Inflammatory macrophage (primary cell): ENCODE measurements around the gene METAP2.

Source experiments
- DNase-seq, 2 donors: peaks; one replicate each; pipeline ENCODE4 v3.0.0-alpha.2; 2020 to 2022

METAP2 gene

DNA sequence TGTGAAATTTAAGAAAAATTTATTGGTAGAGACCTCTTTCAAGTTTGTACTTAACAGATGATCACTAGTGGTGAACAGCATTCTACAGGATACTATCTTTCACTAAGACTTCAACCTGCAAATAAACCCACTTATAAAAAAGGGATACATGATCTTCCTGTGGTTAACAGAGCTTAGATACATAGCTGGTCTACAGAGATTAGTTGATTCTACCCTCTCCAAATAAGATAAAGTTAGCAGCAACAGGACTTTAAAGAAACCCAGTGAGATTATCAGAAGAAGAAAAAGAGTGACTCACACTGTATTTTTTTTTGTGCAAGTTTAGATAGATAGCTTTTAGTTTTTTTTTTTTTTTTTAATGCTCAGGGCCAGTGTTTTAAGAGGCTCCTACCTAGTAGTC, 42.8 kb downstream of the METAP2 start:
- no peak for DNase-seq

DNA sequence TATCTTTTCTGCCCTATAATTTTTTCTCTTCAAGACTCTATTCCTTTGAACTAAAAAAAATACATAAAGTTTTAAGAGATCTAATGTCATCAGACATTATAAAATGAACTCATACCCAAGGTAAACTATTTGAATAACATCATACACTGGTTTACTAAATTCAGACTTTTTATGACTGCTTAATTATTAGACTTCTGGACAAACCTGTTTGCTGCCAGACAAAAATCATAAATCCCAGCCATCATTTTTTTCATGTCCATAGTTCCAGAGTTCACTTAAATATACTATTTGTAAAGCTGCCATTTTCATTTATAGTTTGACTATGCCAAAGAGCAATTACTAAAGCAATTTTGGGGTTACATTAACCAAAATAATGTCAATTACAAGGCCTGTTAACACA, 43.3 kb downstream of the METAP2 start:
- DNase-seq: no peak

- no peak for DNase-seq
Observed at GRCh38 chr12:95518944-95519343, 45.0 kb downstream of the METAP2 start.

- no peak for DNase-seq
Observed at GRCh38 chr12:95520816-95521215, 46.9 kb downstream of the METAP2 start.

DNA sequence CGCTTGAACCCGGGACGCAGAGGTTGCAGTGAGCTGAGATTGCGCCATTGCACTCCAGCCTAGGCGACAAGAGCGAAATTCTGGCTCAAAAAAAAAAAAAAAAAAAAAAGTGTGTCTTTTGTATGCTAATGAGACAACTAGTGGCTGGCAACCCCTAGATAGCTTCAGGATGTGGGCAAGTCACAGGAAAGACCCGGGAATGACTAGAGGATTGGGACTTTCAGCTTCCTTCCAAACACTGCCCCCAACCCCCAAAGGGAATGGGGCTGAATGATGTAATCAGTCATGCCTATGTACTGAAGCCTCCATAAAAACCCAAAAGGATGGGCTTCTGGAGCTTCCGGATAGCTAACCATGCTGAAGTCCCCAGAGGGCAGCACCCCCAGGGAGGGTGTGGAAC, 48.7 kb downstream of the METAP2 start:
- no peak for DNase-seq

DNA sequence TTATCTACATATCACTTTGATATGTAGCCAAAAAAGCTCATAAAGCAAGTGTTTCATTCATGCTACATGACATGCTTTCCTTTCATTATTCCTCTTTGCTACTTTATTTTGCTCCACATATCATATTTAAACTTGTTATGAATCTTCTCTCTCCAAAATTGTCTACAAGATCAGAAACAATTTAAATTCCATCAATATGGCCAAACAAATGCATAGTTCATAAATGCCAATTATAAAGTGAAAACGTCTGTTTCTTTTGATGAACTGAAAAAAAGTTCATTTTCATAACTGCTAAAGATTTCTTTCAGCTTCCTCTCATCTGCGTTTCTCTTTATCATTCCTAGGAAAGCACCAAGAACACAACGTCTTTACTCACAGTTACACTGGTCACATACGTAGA, 54.5 kb downstream of the METAP2 start:
- DNase-seq: no peak

DNA sequence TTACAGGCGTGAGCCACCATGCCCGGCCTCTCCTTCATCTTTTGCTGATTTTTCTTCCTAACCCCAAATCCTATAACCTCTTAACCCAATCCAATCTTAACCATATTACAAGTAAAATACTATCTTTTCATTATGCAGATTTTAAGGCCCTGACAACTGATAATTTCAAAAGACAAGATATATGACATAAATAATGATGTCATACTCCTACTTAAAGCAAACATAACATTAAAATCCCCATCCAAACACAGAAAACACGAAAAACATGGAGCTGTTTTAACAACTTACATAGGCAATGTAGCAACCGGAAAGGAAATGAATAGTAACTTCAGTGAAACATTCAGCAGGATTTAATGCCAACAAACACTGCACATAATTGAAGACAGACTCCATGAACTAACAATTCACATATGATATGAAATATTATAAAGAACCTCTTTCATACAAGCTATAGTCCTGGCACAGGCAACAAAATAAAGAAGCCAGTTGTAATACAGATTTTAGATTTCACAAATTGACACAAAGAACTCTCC, 55.8 kb downstream of the METAP2 start:
- no peak for DNase-seq

GRCh38 chr12:95532851-95533250, 58.9 kb downstream of the METAP2 start:
- DNase-seq: no peak

GRCh38 chr12:95533985-95534384, 60.0 kb downstream of the METAP2 start:
- no peak for DNase-seq

GRCh38 chr12:95538006-95538405, 64.1 kb downstream of the METAP2 start:
- DNase-seq: no peak

DNA sequence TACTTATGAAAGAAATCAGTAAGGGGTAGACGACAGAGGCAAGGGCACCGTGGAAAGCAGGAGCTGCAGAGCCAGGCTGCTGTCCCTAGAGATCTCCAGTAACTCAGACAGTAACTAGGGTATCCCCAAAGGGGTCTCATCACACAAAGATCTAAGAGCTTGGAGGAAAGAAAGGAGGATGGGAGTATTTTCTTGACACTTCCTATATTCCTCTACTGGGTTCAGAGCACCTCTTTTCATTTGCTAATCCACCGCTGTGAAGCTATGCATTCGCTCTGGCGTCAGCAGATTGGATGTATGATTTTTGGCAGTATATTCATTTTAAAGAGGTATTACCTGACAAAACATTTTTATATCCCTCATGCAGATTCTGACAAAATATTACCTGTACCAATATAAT, 64.7 kb downstream of the METAP2 start:
- DNase-seq: no peak

- DNase-seq: no peak
Observed at GRCh38 chr12:95541436-95541835, 67.5 kb downstream of the METAP2 start.

- DNase-seq: no peak
Observed at GRCh38 chr12:95543305-95543704, 69.4 kb downstream of the METAP2 start.

- DNase-seq: no peak
Observed at GRCh38 chr12:95544756-95545155, 70.8 kb downstream of the METAP2 start.

DNA sequence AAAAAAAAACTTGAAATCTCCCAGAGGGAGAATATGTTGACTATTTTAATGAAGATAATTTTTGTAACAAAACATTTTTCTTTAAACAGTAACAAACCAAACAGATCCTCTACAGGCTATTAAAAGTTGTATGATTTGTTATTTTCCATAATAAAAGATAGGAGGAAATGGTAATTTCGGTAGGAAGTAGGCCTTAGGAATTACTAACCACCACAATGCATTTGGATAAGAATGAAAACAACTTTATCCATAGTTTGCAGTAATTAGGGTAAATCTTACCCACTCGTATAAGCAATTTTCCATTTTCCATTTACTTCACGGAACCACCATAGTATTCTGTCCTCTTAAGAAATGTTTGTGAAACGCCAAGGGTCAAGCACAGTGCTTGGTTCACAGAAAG, 71.4 kb downstream of the METAP2 start:
- DNase-seq: no peak

GRCh38 chr12:95545731-95546490, 72.0 kb downstream of the METAP2 start:
- no peak for DNase-seq

DNA sequence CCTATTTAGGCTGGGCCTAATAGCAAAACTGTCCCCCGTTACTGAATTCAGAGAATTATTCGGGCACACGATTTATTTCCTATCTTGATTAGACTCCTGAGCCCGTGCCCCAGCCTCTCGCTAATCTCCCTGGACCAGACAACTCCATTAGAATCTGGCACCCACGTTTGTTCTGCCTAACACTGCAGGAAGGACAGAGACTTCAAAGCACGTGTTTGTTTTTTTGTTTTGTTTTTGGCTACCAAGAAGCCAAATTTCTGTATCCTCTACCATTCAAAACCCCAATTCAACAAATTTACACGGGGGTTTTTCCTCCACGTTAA, 72.5 kb downstream of the METAP2 start:
- no peak for DNase-seq

- no peak for DNase-seq
Observed at GRCh38 chr12:95547522-95548055, 73.6 kb downstream of the METAP2 start.

GRCh38 chr12:95548056-95548538, 74.1 kb downstream of the METAP2 start:
- DNase-seq: no peak

DNA sequence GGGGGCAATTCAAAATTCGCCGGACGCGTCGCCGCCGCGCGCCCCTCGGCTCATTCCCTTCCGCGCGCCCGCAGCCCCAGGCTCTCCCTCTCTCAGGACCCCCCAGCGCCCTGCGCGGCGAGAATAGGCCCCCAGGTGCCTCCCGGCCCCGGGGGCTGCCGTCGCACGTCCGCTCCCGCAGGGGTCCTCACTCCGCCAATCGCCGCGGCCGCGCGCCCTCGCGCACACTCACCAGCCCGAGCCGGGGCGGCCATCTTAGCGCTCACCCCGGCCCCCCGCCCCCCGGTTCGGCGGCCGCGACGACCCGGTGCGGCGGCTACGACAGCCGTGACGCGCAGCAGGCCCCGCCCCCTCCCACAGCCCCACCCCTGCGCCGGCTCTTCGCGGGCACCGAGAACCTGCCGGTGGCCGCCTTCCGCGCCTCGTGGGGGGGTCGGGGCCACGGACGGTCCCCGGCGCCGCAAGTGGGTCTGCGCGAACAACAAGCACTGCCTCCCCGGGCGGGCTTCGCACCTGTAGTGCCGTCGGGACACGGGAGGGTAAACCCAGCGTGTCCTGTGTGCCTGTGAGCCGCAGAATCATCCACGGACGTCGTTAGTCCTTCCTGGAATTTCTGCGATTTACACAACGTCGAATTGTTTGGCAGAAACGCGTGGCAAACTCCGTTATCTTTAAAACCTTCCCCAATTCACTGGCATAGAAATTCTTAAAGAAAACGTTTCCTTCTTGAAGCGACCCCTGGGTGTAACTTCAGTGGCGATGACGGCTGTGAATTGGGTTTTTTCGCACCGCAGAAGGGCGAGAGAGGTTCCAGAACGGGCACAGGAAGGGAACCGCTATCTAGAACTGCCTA, 74.8 kb downstream of the METAP2 start:
- no peak for DNase-seq

DNA sequence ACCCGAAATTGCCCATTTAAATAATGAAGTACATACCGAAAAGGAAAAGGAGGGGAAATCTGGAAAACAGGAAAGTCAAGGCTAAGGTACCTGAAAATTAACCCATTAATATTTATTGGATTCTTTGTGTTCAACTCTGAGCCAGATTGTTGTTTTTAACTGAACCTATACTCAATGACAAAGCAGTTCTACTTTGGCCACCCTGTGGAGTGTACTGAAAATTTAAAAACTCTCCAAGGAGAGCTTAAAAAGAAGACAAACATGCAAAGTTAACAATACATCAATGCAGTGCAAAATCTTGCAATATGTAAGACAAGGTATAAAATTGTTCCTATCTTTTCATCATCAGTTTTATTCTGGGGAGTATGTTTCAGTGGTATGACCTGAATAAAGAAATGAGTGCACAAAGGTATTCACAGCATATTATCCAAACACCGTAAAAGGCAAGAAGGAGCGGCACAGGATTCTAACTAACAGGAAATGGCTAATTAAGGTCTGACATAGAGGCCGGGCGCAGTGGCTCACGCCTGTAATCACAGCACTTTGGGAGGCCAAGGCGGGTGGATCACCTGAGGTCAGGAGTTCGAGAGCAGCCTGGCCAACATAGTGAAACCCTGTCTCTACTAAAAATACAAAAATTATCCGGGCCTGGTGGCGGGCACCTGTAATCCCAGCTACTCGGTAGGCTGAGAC, 75.6 kb downstream of the METAP2 start:
- DNase-seq: no peak

DNA sequence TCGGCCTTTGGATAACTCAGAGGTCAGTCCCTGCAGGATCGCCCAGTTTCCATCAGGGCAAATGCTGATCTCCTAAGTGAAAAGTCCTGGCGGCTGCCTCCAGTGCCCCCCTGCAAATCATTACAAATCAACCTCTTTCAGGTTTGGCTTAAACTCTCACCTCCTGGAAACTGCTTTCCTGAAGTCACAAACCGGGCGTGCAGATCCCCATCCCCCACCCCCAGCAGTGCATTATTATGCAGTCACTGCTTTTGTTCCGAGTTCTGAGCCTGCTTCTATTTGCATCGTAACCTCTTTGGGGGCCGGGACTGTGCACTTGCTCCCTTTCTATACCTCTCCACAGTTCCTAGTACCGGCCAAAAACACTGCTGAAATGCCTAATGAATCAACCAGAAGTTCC, 77.4 kb downstream of the METAP2 start, which contains the start of gene USP44:
Gene USP44, minus strand, starts transcription at position 172 of the 400 bp plus-strand sequence. CDS start 17,220 bp downstream, outside the sequence.
- DNase-seq: no peak
